HepG2 (cell line): ENCODE results near the gene AANAT.

ENCODE experiments used
- AKAP8 ChIP-seq: sonication (generic); formaldehyde crosslinking; IDR thresholded peaks from 2 replicates; pipeline ENCODE4 v1.5.1; 2020; ENCODE audit warnings: mild to moderate bottlenecking, missing genetic modification reagents
- CTCF ChIP-seq: sonication (generic); formaldehyde crosslinking; IDR thresholded peaks from 2 replicates; pipeline ENCODE4 v1.5.0; 2020; ENCODE audit warnings: mild to moderate bottlenecking, missing genetic modification reagents, moderate library complexity
- HNRNPUL1 ChIP-seq: fragments of 200-400 bp; formaldehyde crosslinking; IDR thresholded peaks from 2 replicates; pipeline ENCODE4 v1.6.1; 2017; ENCODE audit warnings: low read depth, mild to moderate bottlenecking, low read length, moderate library complexity
- MXD4 ChIP-seq: IDR thresholded peaks from 2 replicates; pipeline ENCODE4 v1.6.1; 2016; ENCODE audit warnings: mild to moderate bottlenecking, missing biosample characterization, missing genetic modification reagents
- NBN ChIP-seq: fragments of 450-650 bp; conservative IDR thresholded peaks from 2 replicates; pipeline ENCODE4 v1.6.1; 2017
- SRF ChIP-seq: IDR thresholded peaks from 2 replicates; pipeline ENCODE4 v1.6.1; 2011; ENCODE audit warnings: mild to moderate bottlenecking, low read depth, low read length, moderate library complexity
- ZFX ChIP-seq: sonication (generic); formaldehyde crosslinking; IDR thresholded peaks from 2 replicates; pipeline ENCODE4 v1.4.0; 2020; ENCODE audit warnings: mild to moderate bottlenecking, low read depth, missing genetic modification reagents, moderate library complexity
- ZNF547 ChIP-seq: sonication (generic); formaldehyde crosslinking; IDR thresholded peaks from 2 replicates; pipeline ENCODE4 v1.5.1; 2020; ENCODE audit warnings: mild to moderate bottlenecking, missing genetic modification reagents
- ZNF75D ChIP-seq: sonication (generic); formaldehyde crosslinking; IDR thresholded peaks from 2 replicates; pipeline ENCODE4 v1.8.1; 2023; ENCODE audit warnings: missing genetic modification reagents, mild to moderate bottlenecking, borderline replicate concordance

- TF ChIP-seq SRF (no peak), MXD4 (CRISPR knock-in tag) (no peak), CTCF (CRISPR knock-in tag) (no peak), AKAP8 (no peak), ZNF547 (no peak), ZNF75D (CRISPR knock-in tag) (no peak), HNRNPUL1 (no peak), NBN (no peak), ZFX (CRISPR knock-in tag) (no peak)
Observed at GRCh38 chr17:76519048-76519966, 51.9 kb downstream of the AANAT start.
